Placental epithelial cell (primary cell): Measurements from ENCODE around the gene COMMD3. TPM values are rescaled to one million over a fixed set of nuclear protein-coding genes. Genes with fewer than 3 reads are reported as not detected.

ENCODE experiments used
- small RNA-seq: library from RNA; depleted of rRNA; stranded (forward); fragments of <200 nt; gene quantifications from one replicate; pipeline ENCODE3, GENCODE V24; 2012
- total RNA-seq: library from RNA; depleted of rRNA; stranded (reverse); fragments of >200 nt; gene quantifications from 2 replicates; pipeline ENCODE4 v1.2.3, GENCODE V29; 2012

The COMMD3 gene
- 34.2 and 36.5 TPM in 2 replicates for total RNA-seq

DNA sequence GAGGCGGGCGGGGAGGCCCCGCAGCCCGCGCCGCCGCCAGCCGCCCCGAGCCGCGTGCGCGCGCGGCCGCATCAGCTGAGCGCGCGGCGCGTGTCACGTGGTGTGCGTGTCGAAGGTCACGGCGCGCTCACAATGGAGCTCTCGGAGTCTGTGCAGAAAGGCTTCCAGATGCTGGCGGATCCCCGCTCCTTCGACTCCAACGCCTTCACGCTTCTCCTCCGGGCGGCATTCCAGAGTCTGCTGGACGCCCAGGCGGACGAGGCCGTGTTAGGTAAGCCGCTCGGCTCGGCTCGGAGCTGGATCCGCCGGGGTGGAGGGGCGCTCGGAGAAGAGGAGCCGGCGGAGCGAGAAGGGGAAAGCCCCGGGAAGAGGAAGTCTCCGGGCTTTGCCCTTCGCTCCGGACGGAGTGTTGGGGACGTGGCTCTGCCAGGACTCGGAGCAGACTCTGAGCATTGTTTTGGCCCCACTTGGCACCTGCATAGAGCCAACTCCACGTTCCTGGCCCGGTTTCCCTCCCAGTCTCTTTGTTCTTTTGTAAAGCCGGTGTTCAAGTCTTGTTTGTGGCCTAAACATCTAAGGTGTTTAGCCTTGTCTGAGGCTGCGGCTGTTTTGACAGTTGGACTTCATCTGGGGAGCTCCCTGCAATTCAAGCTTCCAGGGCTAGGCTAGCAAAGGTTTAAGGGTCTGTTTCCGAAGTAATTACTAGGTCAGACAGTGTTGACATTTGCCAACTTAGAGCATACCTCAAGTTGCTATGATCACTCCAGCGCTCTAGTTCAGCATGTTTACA is at the start of gene COMMD3:
Gene COMMD3, plus strand, starts transcription at position 103 of the 790 bp plus-strand sequence. Its CDS starts 30 bp downstream, at position 133.

GRCh38 chr10:22320591-22321155 is 4.5 kb downstream of the COMMD3 start, which contains the start of gene BMI1:
BMI1 (plus strand) TSS chr10:22321099; CDS start chr10:22326450, 5,351 bp downstream.

GRCh38 chr10:22345301-22346095 is 29.3 kb downstream of the COMMD3 start, which contains the start of gene SPAG6:
SPAG6 (plus strand) TSS chr10:22345496; CDS start chr10:22345612, 116 bp downstream.

Small RNA genes lying within 50 kb of the gene (small RNA-seq; reads per million reads assigned to genes)
- not detected for gene AL158211.3

Other genes starting within 250 kb of the COMMD3 start
- not detected in 2 replicates for gene EBLN1, start 98.4 kb upstream of the COMMD3 start, total RNA-seq
- gene BMI1, start 4.7 kb downstream of the COMMD3 start, total RNA-seq: 42.7 and 56.5 TPM in 2 replicates
- not detected in 2 replicates for gene SPAG6, start 29.1 kb downstream of the COMMD3 start, total RNA-seq